NCI-H1694 treated with DMSO at 0.1 percent for 48 hours (cell line): ENCODE data around the gene MBP.

Source experiments
- DNase-seq: peaks from one replicate; lab custom pipeline; 2025; lab: John Stamatoyannopoulos, UW

MBP gene

DNA sequence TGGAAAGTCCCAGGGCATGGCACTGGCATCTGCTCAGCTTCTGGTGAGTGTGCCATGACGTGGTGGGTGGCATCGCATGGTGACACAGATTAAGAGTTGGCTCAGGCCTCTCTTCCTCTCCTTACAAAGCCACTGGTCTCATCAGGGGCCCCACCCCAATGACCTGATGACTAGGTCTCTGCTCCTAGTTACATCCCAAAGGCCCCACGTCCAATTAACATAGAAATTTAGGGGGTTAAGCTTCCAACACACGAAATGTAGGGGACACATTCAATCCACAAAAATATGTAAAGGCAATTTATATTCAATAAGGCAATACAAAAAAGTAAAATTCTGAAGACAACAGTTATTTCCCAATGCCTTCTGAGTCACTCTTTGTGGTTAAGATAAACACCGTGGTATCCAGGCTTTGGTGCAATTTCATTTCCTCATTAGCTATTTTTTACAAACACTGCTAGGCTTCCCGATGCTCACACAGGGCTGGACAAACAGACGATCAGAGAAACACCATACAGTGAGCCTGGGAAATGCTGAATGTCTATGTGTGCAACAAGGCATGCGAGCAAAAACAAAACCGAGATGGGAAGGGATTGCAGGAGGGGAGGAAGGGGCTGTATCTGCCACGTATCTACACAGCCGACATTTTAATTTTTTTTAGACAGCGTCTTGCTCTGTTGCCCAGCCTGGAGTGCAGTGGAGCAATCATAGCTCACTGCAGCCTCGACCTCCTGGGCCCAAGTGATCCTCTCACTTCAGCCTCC, 67.2 kb downstream of the MBP start:
- peak; percentile 20 for DNase-seq

DNA sequence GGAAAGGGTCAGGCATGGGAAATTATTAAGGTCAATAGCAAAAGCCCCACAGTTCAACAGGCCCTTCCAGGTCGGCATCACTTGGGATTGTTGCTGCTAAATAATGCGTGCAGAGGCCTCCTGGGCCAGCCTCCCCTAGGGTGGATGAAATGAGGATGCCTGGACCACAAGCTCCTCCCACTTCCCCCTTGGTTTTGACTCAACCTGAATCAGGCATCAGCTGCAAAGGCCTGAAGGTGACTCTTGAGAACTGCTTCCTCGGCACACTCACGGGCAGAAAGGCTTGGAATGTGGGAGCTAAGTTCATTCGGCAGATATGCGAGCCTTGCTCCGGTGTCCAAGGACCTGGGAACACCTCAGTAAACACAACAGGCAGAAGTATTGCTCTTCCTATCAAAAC, 69.3 kb downstream of the MBP start:
- no peak for DNase-seq

GRCh38 chr18:77062518-77063003, 70.0 kb downstream of the MBP start:
- DNase-seq = no peak

DNA sequence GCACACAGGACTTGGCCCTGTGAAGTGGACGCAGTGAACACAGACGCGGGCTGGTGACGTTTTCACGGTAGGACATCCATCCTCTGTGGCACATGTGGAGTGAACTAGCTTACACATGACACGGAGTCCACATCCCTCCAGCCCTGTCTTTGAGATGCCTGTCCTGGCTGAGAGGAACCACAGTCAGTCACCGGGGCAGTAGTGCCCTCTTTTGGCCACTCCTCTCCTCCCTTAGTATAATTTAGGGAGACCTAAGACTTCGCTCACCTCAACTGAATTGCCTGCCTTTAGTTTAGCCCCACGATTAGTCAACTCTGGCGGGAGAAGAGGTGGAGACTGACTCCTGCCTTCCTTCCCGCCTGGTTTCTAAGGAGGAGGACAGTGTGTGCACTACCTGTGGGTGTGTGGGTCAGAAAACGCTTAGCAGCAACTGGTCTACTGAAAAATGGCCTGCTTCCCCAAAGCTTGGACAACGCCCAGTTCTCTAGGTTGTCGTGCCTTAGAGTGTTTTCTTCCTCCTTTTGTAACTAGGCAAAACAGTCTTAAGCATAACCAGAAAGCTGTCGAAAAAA, 70.6 kb downstream of the MBP start:
- no peak for DNase-seq

GRCh38 chr18:77061281-77061945, 71.2 kb downstream of the MBP start:
- DNase-seq = no peak

DNA sequence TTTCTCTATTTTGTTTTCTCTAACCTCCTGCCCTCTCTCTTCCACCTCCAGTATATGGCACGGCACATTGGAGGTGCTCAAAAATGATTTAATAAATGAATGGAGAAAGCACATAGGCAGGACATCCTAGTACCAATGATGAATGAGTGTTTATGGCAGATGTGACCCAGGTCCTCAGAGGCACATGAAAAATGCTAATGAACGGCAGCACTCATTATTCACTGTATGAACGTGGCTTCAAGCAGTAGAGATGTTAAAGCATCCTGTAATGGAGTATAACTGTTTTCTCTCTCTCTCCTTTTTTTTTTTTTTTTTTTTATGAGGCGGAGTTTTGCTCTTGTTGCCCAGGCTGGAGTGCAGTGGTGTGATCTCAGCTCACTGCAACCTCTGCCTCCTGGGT, 72.4 kb downstream of the MBP start:
- DNase-seq = no peak

- peak; percentile 21 for DNase-seq
Measured at GRCh38 chr18:77059294-77059916, 73.2 kb downstream of the MBP start.

GRCh38 chr18:77058290-77058835, 74.2 kb downstream of the MBP start:
- no peak for DNase-seq

GRCh38 chr18:77057006-77057395, 75.6 kb downstream of the MBP start:
- no peak for DNase-seq

DNA sequence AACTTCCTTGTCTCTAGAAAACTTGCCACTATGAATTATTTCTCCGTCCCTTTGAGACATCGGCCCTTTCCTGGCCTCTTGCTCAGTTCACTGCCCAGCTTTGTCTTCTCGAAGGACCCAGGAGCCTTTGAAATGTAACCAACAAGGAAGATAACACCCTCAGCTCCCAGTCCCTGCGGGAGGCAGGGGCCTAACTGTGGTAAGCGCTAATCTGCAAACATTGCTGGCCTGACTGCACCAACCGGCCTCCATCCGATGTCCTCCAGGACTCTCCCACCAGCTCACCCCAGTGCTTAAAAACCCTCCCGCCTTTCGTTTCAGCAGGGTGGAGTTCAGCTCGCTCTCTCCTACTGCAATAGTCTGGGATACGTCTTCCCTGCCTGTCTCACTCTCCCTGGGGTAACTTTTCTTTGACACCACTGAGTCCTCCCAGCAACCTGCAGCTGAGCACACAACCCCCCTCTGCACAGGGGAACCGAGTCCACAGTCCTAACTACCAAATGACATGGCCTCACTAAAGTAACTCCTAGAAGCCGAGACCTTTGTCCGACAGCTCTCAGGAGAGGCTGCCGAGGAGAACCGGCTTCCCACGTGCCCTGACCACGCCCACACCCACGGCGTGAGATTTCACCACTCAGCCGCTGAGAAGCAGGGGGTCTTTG, 76.1 kb downstream of the MBP start:
- DNase-seq = no peak

GRCh38 chr18:77055429-77056300, 76.9 kb downstream of the MBP start:
- no peak for DNase-seq

- DNase-seq = peak; percentile 63
Measured at GRCh38 chr18:77054606-77055428, 77.8 kb downstream of the MBP start.

- no peak for DNase-seq
Measured at GRCh38 chr18:77054288-77054605, 78.3 kb downstream of the MBP start.

- DNase-seq = no peak
Measured at GRCh38 chr18:77053616-77054287, 78.8 kb downstream of the MBP start.

DNA sequence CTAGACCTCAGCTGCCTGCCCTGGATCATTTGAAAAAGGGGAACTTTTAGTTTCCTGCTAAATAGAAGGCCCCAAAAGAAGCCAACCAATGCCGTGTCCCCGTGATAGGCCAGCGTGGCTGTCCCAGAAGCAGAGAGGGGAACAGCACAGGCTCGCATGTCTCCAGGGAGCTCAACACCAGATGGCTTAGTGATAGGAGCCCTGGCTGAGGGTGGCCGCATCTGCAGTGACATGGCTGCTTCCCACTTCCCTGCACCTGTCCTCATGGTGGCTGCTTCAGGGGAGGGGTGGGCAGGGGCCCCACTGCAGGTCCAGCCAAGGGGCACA, 79.6 kb downstream of the MBP start:
- peak; percentile 48 for DNase-seq

GRCh38 chr18:77052297-77052982, 80.1 kb downstream of the MBP start:
- no peak for DNase-seq

DNA sequence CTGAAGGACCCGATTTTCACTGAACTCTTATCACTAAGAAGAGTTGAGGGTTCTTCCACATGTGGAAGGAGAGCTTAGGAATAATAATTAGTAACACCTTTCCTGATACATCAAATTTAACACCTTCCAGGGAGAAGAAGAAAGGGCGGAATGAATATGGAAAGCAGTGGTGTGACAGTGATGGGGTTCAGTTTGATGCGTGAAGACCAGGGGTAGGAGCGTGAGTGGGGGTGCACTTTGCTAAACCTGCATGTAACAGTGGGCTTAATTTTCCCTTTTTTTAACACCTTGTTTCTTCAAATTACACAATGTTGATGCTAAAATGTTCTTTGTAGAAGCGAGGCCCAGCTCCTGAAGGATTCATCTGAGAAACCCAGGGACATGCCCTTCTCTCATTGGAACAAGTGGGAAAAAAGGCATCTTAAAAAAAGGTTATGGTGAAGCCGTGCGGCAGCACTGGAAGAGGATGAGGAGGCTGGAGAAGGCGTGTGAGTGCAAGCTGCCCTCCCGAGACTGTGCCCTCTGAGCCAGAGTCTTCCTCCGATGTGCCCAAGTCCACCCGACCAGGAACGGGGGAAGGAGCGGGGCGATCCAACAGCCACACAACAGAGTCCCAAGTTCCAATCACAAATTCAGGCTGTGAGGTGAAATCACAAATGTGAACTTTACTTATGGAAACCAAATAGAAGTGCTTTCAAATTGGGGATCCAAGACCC, 80.8 kb downstream of the MBP start:
- no peak for DNase-seq

GRCh38 chr18:77049938-77050337, 82.6 kb downstream of the MBP start:
- no peak for DNase-seq
